ENCODE measurements around the gene DEFB124. TPM values are rescaled to one million over a fixed set of nuclear protein-coding genes. Genes with fewer than 3 reads are reported as not detected.

DEFB124 gene
- total RNA-seq, 6 experiments from 2014 or later, result not detected

DNA sequence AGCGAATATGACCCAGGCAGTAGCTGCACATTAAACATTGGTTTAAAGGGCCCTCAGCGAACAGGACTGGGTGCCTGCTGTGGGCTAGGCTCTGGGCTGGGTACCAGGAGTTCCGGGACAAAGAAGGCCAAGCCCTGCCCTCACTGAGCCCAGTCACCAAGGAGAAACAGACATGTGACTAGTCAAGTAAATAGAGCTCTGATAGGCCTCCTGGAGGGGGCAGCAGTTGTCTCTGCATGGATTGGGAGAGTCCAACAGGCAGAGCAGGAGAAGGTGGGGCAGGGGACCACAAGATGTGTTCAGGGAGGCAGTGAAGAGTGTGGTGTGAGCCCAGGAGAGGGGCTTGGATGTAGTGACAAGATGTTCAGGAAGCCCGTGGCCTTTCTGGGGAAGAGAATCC, 42.4 kb upstream of the DEFB124 start:
- Histone ChIP-seq H3K27me3 (no peaks in the 10 kb centered on the region), H3K4me3 (no peak overlapping the region), H3K9me3 (no peaks in the 10 kb centered on the region), H3K27ac (no peak overlapping the region), H3K36me3 (no peaks in the 10 kb centered on the region), H3K4me1 (peaks cover 0 to 30% (median 7%) of the 10 kb centered on the region in 4 donors)
- intact Hi-C loops (cut with DNase I), result no loop called here
- no peak for TF ChIP-seq POLR2A (IDR thresholded peaks at IDR 0.05)
- TF ChIP-seq, protein P1, sequence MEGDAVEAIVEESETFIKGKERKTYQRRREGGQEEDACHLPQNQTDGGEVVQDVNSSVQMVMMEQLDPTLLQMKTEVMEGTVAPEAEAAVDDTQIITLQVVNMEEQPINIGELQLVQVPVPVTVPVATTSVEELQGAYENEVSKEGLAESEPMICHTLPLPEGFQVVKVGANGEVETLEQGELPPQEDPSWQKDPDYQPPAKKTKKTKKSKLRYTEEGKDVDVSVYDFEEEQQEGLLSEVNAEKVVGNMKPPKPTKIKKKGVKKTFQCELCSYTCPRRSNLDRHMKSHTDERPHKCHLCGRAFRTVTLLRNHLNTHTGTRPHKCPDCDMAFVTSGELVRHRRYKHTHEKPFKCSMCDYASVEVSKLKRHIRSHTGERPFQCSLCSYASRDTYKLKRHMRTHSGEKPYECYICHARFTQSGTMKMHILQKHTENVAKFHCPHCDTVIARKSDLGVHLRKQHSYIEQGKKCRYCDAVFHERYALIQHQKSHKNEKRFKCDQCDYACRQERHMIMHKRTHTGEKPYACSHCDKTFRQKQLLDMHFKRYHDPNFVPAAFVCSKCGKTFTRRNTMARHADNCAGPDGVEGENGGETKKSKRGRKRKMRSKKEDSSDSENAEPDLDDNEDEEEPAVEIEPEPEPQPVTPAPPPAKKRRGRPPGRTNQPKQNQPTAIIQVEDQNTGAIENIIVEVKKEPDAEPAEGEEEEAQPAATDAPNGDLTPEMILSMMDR (IDR thresholded peaks at IDR 0.05), result peak in 3 of 4 donors; percentile 33 to 34 (median 33)
- 43% methylated on average over 2 of the region's 4 CpGs for WGBS (ENCODE audit: insufficient coverage, low coverage, low lambda C conversion rate, missing lambda C conversion rate)
- DNase-seq, result peak; percentile 61 to 71 (median 65)
- peak; percentile 70 to 76 (median 74) for ATAC-seq

DNA sequence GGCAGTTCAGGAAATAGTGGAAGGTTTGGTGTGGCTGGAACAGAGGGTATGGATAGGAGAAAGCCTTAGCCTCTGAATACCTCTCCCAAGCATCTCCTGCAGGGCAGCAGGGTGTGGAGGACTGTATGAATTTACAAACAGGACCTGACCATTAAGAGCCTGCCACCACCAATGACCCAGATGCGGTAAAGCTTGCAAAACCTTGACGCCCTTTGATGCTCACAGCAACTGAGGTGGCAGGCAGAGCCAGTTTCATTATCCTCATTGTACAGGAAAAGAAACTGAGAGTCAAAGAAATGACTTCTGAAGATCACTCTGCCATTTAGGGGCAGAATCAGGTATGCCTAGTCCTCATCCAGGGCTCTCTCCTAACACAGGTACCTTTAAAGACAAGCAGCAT, 41.7 kb upstream of the DEFB124 start:
- intact Hi-C loops (cut with DNase I), result no loop called here
- no peak for TF ChIP-seq POLR2A (IDR thresholded peaks at IDR 0.05)
- TF ChIP-seq, protein P1 (IDR thresholded peaks at IDR 0.05), result no peak
- peak overlapping the region in 1 of 3 donors; percentile 37 for H3K27ac ChIP-seq
- DNase-seq (no peak), ATAC-seq (no peak)
- no peak overlapping the region for H3K4me3 ChIP-seq
- WGBS (ENCODE audit: insufficient coverage, low coverage, low lambda C conversion rate, missing lambda C conversion rate), result no CpG with 5 or more reads among the region's 2 CpGs
- H3K36me3 ChIP-seq, result no peaks in the 10 kb centered on the region
- H3K4me1 ChIP-seq, result peaks cover 0 to 30% (median 7%) of the 10 kb centered on the region in 4 donors
- H3K9me3 ChIP-seq, result no peaks in the 10 kb centered on the region
- H3K27me3 ChIP-seq, result no peaks in the 10 kb centered on the region

DNA sequence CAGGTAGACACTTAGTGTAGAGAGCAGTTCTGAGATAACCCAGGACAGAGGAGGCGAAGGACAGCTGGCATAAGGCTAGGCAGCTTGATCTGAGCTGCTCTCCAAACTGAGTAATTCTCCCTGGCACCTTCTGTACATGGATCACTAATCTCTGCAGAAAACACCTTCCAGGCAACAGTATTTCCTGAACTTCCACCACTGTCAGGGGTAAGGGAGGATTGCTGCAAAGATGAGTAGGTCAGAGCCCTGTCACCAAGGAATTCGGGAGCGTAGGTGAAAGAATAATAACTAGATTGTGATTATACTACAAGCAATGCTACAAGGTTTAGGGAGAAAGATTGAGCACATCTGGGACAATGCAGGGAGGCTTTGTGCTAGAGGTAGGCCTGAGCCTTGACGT, 41.2 kb upstream of the DEFB124 start:
- Histone ChIP-seq H3K4me1 (peaks cover 0 to 30% (median 7%) of the 10 kb centered on the region in 4 donors), H3K36me3 (no peaks in the 10 kb centered on the region), H3K27me3 (no peaks in the 10 kb centered on the region), H3K9me3 (no peaks in the 10 kb centered on the region), H3K27ac (peak overlapping the region in 1 of 3 donors; percentile 37), H3K4me3 (no peak overlapping the region)
- TF ChIP-seq, protein P1 (IDR thresholded peaks at IDR 0.05), result no peak
- no peak for TF ChIP-seq POLR2A (IDR thresholded peaks at IDR 0.05)
- intact Hi-C loops (cut with DNase I), result no loop called here
- ATAC-seq (no peak), DNase-seq (no peak)
- 95% methylated on average over 4 of the region's 4 CpGs for WGBS (ENCODE audit: insufficient coverage, low coverage, low lambda C conversion rate, missing lambda C conversion rate)

DNA sequence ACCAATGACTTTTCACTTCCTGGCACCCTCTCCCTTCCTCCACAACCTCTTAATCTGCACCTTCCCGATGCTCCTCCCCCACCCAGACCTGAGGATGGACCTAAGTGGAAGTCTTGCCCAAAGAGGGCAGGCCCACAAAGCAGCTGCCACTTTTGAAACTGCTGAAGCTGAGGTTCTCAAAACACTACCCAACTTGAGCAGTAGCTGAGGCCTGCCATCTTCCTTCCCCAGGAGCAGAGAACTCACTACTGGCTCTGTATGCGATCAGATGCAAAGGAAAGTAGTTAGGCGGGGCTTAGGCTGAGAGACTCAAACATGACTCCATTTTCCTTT, 40.8 kb upstream of the DEFB124 start:
- intact Hi-C loops (cut with DNase I), result no loop called here
- TF ChIP-seq, protein P1 (IDR thresholded peaks at IDR 0.05), result no peak
- Histone ChIP-seq H3K27ac (no peak overlapping the region), H3K4me1 (peaks cover 0 to 30% (median 7%) of the 10 kb centered on the region in 4 donors), H3K9me3 (no peaks in the 10 kb centered on the region), H3K27me3 (no peaks in the 10 kb centered on the region), H3K4me3 (peak overlapping the region in 2 of 3 donors; percentile 98 to 99), H3K36me3 (no peaks in the 10 kb centered on the region)
- DNase-seq, result no peak
- no peak for ATAC-seq
- 37% methylated on average over 3 of the region's 3 CpGs for WGBS (ENCODE audit: insufficient coverage, low coverage, low lambda C conversion rate, missing lambda C conversion rate)

Measured in right lobe of liver (tissue), 6 donors.